ENCODE results near the gene OR5AL1.
"Not testable (repeated sequence)": the region's sequence is repeated elsewhere in the genome, so short reads cannot be mapped to it uniquely, and the experiment has no call there.

The OR5AL1 gene

GRCh38 chr11:56412396-56412795, at the start of gene OR5AL1:
TSS of gene OR5AL1 (plus strand) at chr11:56412696.
- no peak for DNase-seq

- no peak for DNase-seq
Measured at GRCh38 chr11:56375324-56375723, 37.2 kb upstream of the OR5AL1 start, which contains the start of gene OR8U1. TSS of gene OR8U1 (plus strand) at chr11:56375624. CDS start at chr11:56375624, 0 bp downstream.

- no peak for DNase-seq
Measured at GRCh38 chr11:56380120-56380519, 32.4 kb upstream of the OR5AL1 start.

- no peak for DNase-seq
Measured at GRCh38 chr11:56394381-56394780, 18.1 kb upstream of the OR5AL1 start.

GRCh38 chr11:56396047-56396446, 16.4 kb upstream of the OR5AL1 start:
- no peak for DNase-seq

- not testable (repeated sequence) for DNase-seq
Measured at GRCh38 chr11:56401858-56402461, 10.5 kb upstream of the OR5AL1 start.

- DNase-seq: no peak
Measured at GRCh38 chr11:56404393-56404792, 8.1 kb upstream of the OR5AL1 start.

GRCh38 chr11:56410801-56411200, 1.7 kb upstream of the OR5AL1 start:
- DNase-seq: no peak

GRCh38 chr11:56453521-56453920, 41.0 kb downstream of the OR5AL1 start:
- DNase-seq: no peak

GRCh38 chr11:56457076-56457475, 44.6 kb downstream of the OR5AL1 start:
- no peak for DNase-seq
